ENCODE data around the gene MAGEB2.

Gene MAGEB2

DNA sequence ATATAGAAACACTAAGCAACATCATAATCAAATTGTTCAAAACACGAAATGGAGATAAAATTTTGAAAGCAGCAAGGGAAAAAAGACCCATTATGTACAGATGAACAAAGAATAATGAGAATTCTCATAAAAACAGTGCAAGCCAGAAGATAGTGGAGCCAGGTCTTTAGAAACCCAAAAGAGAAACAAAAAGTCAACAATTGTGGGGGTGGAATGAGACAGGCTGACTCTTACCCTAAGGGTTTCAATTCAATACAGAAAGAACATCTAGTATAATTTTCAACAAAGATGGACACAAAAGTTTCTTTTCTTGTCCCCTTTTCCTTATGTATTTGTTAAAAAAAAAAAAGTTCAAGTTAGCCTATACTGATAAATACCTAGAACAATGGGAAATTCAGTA is 34.0 kb upstream of the MAGEB2 start:
- no peak for TF ChIP-seq ZNF174 (tag by site-specific recombination; IDR thresholded peaks at IDR 0.05)
- no peak for TF ChIP-seq ZNF112 (tag by site-specific recombination; IDR thresholded peaks at IDR 0.05)
- no peak for TF ChIP-seq ZNF658 (tag by site-specific recombination; IDR thresholded peaks at IDR 0.05)
- TF ChIP-seq ZNF335 (tag by site-specific recombination; conservative IDR thresholded peaks at IDR 0.05) = no peak
- TF ChIP-seq ZNF610 (tag by site-specific recombination; IDR thresholded peaks at IDR 0.05; ENCODE audit: borderline replicate concordance) = no peak
- no peak for TF ChIP-seq ZSCAN23 (tag by site-specific recombination; IDR thresholded peaks at IDR 0.05)
- TF ChIP-seq TRIM28 (IDR thresholded peaks at IDR 0.05; ENCODE audit: borderline replicate concordance, low read length) = no peak
- TF ChIP-seq, protein P1, sequence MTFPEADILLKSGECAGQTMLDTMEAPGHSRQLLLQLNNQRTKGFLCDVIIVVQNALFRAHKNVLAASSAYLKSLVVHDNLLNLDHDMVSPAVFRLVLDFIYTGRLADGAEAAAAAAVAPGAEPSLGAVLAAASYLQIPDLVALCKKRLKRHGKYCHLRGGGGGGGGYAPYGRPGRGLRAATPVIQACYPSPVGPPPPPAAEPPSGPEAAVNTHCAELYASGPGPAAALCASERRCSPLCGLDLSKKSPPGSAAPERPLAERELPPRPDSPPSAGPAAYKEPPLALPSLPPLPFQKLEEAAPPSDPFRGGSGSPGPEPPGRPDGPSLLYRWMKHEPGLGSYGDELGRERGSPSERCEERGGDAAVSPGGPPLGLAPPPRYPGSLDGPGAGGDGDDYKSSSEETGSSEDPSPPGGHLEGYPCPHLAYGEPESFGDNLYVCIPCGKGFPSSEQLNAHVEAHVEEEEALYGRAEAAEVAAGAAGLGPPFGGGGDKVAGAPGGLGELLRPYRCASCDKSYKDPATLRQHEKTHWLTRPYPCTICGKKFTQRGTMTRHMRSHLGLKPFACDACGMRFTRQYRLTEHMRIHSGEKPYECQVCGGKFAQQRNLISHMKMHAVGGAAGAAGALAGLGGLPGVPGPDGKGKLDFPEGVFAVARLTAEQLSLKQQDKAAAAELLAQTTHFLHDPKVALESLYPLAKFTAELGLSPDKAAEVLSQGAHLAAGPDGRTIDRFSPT (tag by site-specific recombination; IDR thresholded peaks at IDR 0.05) = no peak
- no peak for TF ChIP-seq ZNF423 (tag by site-specific recombination; IDR thresholded peaks at IDR 0.05)
- no peak for TF ChIP-seq ZBTB7A (tag by site-specific recombination; IDR thresholded peaks at IDR 0.05; ENCODE audit: low read depth)
- TF ChIP-seq GLI2 (tag by site-specific recombination; IDR thresholded peaks at IDR 0.05; ENCODE audit: borderline replicate concordance, low read depth) = no peak
- TF ChIP-seq ZNF175 (tag by site-specific recombination; IDR thresholded peaks at IDR 0.05) = no peak
- TF ChIP-seq, protein P2, sequence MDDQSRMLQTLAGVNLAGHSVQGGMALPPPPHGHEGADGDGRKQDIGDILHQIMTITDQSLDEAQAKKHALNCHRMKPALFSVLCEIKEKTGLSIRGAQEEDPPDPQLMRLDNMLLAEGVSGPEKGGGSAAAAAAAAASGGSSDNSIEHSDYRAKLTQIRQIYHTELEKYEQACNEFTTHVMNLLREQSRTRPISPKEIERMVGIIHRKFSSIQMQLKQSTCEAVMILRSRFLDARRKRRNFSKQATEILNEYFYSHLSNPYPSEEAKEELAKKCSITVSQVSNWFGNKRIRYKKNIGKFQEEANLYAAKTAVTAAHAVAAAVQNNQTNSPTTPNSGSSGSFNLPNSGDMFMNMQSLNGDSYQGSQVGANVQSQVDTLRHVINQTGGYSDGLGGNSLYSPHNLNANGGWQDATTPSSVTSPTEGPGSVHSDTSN (CRISPR knock-in tag; IDR thresholded peaks at IDR 0.05) = no peak
- TF ChIP-seq ZBTB20 (tag by site-specific recombination; IDR thresholded peaks at IDR 0.05) = no peak
- TF ChIP-seq ZNF785 (tag by site-specific recombination; IDR thresholded peaks at IDR 0.05) = no peak
- TF ChIP-seq ZNF10 (tag by site-specific recombination; IDR thresholded peaks at IDR 0.05) = no peak
- TF ChIP-seq, protein P3, sequence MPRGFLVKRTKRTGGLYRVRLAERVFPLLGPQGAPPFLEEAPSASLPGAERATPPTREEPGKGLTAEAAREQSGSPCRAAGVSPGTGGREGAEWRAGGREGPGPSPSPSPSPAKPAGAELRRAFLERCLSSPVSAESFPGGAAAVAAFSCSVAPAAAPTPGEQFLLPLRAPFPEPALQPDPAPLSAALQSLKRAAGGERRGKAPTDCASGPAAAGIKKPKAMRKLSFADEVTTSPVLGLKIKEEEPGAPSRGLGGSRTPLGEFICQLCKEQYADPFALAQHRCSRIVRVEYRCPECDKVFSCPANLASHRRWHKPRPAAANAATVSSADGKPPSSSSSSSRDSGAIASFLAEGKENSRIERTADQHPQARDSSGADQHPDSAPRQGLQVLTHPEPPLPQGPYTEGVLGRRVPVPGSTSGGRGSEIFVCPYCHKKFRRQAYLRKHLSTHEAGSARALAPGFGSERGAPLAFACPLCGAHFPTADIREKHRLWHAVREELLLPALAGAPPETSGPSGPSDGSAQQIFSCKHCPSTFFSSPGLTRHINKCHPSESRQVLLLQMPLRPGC (tag by site-specific recombination; IDR thresholded peaks at IDR 0.05) = no peak
- no peak for TF ChIP-seq GFI1B (tag by site-specific recombination; IDR thresholded peaks at IDR 0.05)
- no peak for TF ChIP-seq ZNF221 (tag by site-specific recombination; IDR thresholded peaks at IDR 0.05; ENCODE audit: borderline replicate concordance)
- TF ChIP-seq ZNF132 (tag by site-specific recombination; IDR thresholded peaks at IDR 0.05; ENCODE audit: borderline replicate concordance) = no peak
- no peaks in the 10 kb centered on the region for H3K4me1 ChIP-seq (ENCODE audit: control insufficient read depth, insufficient read depth, low read length)
- ChIA-PET POLR2A (no interaction called here), CTCF (no interaction called here)
- no peak overlapping the region for H3K4me3 ChIP-seq (ENCODE audit: low read depth, low read length)
- no peak overlapping the region for H3K27ac ChIP-seq (ENCODE audit: extremely low read depth, low read depth, low read length)
- H3K9me3 ChIP-seq (ENCODE audit: control insufficient read depth, insufficient read depth, low read depth, low read length) = no peaks in the 10 kb centered on the region
- H3K36me3 ChIP-seq (ENCODE audit: control insufficient read depth in 2 of 2, insufficient read depth in 1 of 2, low read length in 2 of 2) = no peaks in the 10 kb centered on the region

DNA sequence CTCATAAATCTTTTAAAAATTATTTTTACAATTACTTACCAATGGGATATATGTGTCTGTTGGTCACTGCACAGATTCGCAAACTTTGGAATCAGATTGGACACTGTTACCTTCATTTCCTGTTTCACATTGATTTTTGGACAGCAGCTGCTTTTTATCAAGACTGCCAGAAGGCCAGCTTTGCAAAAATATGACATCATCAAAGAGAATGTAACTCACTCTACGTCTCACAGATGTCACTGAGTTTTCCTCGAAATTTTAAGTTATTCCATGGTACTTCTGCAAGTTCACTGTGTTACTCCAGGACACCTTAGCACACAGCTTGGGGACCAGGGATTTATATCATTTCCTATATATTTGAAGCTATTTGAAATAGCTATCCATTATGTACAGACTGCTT is 31.8 kb upstream of the MAGEB2 start:
- POLR2A ChIA-PET = no interaction called here
- TF ChIP-seq ZNF571 (tag by site-specific recombination; IDR thresholded peaks at IDR 0.05) = no peak
- no peak for TF ChIP-seq ZNF302 (tag by site-specific recombination; IDR thresholded peaks at IDR 0.05; ENCODE audit: low read depth)
- TF ChIP-seq, protein P4, sequence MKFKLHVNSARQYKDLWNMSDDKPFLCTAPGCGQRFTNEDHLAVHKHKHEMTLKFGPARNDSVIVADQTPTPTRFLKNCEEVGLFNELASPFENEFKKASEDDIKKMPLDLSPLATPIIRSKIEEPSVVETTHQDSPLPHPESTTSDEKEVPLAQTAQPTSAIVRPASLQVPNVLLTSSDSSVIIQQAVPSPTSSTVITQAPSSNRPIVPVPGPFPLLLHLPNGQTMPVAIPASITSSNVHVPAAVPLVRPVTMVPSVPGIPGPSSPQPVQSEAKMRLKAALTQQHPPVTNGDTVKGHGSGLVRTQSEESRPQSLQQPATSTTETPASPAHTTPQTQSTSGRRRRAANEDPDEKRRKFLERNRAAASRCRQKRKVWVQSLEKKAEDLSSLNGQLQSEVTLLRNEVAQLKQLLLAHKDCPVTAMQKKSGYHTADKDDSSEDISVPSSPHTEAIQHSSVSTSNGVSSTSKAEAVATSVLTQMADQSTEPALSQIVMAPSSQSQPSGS (tag by site-specific recombination; IDR thresholded peaks at IDR 0.05; ENCODE audit: low read depth) = 0 out of 2 replicates have a peak, but pooled peaks have one; percentile 11
- no peaks in the 10 kb centered on the region for H3K9me3 ChIP-seq (ENCODE audit: control insufficient read depth, insufficient read depth, low read depth, low read length)
- no peak overlapping the region for H3K27ac ChIP-seq (ENCODE audit: extremely low read depth, low read depth, low read length)
- H3K4me3 ChIP-seq (ENCODE audit: low read depth, low read length) = no peak overlapping the region
- H3K36me3 ChIP-seq (ENCODE audit: control insufficient read depth in 2 of 2, insufficient read depth in 1 of 2, low read length in 2 of 2) = no peaks in the 10 kb centered on the region
- no peaks in the 10 kb centered on the region for H3K4me1 ChIP-seq (ENCODE audit: control insufficient read depth, insufficient read depth, low read length)
- CTCF ChIA-PET = interaction anchor here (0.8 to 1.0 kb wide), 2 partner anchors 13 to 448 kb away, joined by 3 read pairs; no protein-coding TSS in a partner anchor
